Astrocyte of the spinal cord (primary cell): ENCODE results near the gene FBH1.
"Not testable (repeated sequence)": the region's sequence is repeated elsewhere in the genome, so short reads cannot be mapped to it uniquely, and the experiment has no call there.

Experiments
- DNase-seq: peaks from one replicate; pipeline ENCODE4 v3.0.0; 2011; ENCODE audit warnings: low read depth, low spot score
- H3K4me3 ChIP-seq: 2 replicates; pipeline ENCODE4 v1.5.1; 2011; ENCODE audit warnings: low read depth, mild to moderate bottlenecking, low read length, moderate library complexity
- in situ Hi-C: cut with HindIII; loops from 2 replicates; pipeline ENCODE4 v1.10.0; 2017; ENCODE audit warnings: low sequenced_read_pairs
- TF ChIP-seq, protein P1 (sequence below): IDR thresholded peaks from 2 replicates; pipeline ENCODE4 v1.5.1; 2012; ENCODE audit warnings: low read depth, mild to moderate bottlenecking, low read length, inconsistent platforms

FBH1 gene

DNA sequence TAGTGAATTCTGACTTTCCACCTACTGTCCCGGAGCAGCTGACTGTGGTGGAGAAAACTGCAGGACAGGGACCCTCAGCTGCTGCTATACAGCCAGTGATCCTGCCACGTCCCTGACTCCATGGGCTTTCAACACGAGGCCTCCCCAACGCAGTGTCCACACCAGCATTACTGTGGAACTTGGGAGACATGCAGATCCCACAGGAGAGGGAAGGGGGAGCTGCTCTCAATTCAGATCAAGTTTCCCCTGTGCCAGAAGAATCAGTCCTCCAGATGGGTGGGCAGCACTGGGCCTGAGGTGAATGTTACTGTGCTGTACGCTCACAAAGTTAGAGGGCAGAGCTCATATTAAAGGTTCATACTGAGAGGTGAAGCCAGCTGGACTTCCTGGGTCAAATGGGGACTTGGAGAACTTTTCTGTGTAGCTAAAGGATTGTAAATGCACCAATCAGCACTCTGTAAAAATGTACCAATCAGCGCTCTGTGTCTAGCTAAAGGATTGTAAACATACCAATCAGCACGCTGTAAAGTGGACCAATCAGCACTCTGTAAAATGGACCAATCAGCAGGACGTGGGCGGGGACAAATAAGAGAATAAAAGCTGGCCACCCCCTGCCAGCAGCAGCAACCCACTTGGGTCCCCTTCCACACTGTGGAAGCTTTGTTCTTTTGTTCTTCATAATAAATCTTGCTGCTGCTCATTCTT, 26.9 kb upstream of the FBH1 start:
- in situ Hi-C loops, DNase-seq, H3K4me3 ChIP-seq: not testable (repeated sequence)
- TF ChIP-seq, protein P1, sequence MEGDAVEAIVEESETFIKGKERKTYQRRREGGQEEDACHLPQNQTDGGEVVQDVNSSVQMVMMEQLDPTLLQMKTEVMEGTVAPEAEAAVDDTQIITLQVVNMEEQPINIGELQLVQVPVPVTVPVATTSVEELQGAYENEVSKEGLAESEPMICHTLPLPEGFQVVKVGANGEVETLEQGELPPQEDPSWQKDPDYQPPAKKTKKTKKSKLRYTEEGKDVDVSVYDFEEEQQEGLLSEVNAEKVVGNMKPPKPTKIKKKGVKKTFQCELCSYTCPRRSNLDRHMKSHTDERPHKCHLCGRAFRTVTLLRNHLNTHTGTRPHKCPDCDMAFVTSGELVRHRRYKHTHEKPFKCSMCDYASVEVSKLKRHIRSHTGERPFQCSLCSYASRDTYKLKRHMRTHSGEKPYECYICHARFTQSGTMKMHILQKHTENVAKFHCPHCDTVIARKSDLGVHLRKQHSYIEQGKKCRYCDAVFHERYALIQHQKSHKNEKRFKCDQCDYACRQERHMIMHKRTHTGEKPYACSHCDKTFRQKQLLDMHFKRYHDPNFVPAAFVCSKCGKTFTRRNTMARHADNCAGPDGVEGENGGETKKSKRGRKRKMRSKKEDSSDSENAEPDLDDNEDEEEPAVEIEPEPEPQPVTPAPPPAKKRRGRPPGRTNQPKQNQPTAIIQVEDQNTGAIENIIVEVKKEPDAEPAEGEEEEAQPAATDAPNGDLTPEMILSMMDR: peak; percentile 1

DNA sequence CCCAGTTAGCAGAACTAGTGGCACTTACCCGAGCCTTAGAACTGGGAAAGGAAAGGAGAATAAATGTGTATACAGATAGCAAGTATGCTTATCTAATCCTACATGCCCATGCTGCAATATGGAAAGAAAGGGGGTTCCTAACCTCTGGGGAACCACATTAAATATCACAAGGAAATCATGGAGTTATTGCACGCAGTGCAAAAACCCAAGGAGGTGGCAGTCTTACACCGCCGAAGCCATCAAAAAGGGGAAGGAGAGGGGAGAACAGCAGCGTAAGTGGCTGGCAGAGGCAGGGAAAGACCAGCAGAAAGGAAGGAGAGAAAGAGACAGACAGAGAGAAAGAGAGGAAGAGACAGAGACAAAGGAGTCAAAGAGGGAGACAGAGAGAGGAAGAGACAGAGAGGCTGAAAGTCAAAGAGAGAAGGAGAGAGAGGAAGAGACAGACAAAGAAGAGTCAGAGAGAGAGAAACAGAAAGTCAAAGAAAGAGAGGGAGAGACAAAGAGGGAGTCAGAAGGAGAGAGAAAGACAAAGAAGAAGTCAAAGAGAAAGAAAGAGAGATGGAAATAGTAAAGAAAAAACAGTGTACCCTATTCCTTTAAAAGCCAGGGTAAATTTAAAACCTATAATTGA, 23.5 kb upstream of the FBH1 start:
- H3K4me3 ChIP-seq, DNase-seq, in situ Hi-C loops: not testable (repeated sequence)

DNA sequence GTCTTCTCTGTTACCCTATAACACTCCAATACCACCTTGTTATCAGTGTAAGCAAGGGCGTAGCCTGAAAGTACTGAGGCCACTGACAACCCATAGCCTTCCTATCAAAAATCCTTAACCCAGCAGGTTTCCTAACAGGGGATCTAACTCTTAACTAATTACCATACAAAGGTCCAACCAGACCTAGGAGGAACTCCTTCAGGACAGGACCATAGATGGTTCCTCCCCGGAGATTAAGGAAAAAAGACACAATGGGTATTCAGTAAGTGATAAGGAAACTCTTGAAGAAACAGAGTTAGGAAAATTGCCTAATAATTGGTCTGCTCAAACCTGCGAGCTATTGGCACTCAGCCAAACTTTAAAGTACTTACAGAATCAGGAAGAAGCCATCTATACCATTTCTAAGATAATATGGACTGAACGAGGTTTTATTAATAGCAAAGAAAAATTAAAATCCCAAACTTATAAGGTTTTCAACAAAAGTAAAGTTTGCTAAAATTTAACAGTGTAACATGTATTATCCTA, 22.9 kb upstream of the FBH1 start:
- in situ Hi-C loops, H3K4me3 ChIP-seq, DNase-seq: not testable (repeated sequence)

GRCh38 chr10:5868383-5868782, 21.7 kb upstream of the FBH1 start:
- in situ Hi-C loops, H3K4me3 ChIP-seq, DNase-seq: not testable (repeated sequence)

- DNase-seq: no peak
- in situ Hi-C loops: no loop called here
- TF ChIP-seq, protein P1: no peak
- H3K4me3 ChIP-seq: no peak overlapping the region
Measured at GRCh38 chr10:5869156-5869555, 20.9 kb upstream of the FBH1 start.

DNA sequence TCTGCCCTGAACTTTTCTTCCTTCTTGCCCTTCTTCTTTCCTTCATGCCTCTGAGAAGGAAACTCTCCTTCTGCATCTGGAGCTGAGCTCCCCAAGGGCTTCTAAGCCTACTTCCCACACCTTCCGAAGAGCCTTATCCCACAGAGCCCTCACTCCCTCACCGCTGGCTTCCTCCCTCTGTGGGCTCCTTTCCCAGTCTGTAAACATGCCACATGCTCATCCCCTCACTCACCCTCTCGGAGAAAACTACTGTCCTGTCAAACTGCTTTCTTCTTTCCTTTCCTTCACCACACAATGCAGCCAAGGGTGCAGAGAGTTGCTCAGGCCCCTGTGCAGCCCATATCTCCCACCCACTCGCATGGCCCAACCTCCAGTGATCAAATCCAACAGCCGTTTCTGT, 18.4 kb upstream of the FBH1 start:
- no peak for DNase-seq
- TF ChIP-seq, protein P1: no peak
- in situ Hi-C loops: no loop called here
- no peak overlapping the region for H3K4me3 ChIP-seq

- TF ChIP-seq, protein P1: peak; percentile 73
- DNase-seq: peak; percentile 80
- in situ Hi-C loops: no loop called here
- no peak overlapping the region for H3K4me3 ChIP-seq
Measured at GRCh38 chr10:5873515-5873995, 16.5 kb upstream of the FBH1 start.

DNA sequence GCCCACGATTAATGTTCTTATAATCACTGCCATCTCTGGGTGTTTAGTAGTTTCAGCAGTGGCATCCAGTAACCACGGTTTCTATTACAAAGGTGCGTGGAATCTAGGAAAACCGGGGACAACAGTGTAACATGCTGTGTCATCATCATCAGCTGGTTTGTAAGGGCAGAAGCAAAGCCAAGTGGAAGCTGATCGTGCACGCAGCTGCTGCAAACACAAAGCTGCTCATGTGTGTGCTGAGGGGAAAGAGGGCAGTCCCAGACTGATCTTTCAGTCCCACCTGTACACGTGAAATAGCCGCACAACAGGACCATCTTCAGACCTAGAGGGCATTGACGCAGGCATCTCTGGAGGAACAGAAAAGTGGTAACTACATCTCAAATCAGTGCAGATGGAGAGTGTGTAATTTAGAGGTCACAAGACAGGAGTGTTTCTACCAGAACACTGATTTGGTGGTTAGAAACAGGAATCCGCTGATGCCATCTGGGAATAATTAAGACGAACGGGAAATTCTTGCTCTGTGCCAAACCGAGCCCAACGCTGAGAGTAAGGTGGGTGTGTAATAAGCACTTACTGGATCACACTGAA, 13.8 kb upstream of the FBH1 start:
- TF ChIP-seq, protein P1: no peak
- DNase-seq: peak; percentile 59
- in situ Hi-C loops: no loop called here
- no peak overlapping the region for H3K4me3 ChIP-seq

- H3K4me3 ChIP-seq, in situ Hi-C loops, DNase-seq: not testable (repeated sequence)
Measured at GRCh38 chr10:5877041-5877440, 13.0 kb upstream of the FBH1 start.
